ENCODE data around the gene NRXN3.

NRXN3 gene

DNA sequence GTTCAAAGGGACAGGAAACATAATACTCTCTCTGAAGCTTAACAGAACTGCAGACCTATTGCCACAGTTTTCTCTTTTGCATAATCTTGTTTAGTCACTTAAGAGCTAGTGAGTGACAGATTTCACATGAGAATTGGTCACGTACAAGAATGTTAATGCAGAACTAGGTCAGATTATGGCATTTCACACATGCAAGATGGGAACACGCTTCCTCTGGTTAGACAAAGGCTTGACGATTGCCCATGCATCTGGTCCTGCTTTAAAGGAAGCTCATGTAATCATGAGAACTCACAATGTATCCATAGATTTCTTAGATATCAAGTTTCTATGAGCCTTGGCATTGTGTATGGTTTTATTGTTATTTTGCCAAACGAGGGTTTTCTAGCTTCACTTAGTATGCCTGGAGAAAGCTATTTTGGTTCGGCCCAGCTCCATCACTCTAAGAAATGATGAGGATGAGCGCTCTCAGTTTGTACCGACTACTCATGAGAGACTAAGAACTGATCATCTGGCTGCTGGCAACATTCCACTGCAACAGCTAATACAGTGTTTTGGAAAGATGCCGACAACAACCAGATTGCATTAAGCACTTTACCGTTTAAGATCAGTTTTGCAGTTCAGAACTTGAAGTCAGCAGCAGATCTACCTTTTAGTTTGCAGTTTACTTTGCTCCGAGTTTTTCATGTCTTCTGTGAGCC lies 1661.2 kb downstream of the NRXN3 start:
- Mint-ChIP-seq H3K4me1 (peaks cover 18% of the 10 kb centered on the region), H3K4me3 (no peak overlapping the region), H3K27me3 (ENCODE audit: low read depth) (no peaks in the 10 kb centered on the region), H3K9me3 (no peaks in the 10 kb centered on the region), H3K27ac (peak overlapping the region in 1 of 3 experiments; percentile 38), H3K36me3 (ENCODE audit: low read depth) (peaks cover 8% of the 10 kb centered on the region)
- TF ChIP-seq, protein P1, sequence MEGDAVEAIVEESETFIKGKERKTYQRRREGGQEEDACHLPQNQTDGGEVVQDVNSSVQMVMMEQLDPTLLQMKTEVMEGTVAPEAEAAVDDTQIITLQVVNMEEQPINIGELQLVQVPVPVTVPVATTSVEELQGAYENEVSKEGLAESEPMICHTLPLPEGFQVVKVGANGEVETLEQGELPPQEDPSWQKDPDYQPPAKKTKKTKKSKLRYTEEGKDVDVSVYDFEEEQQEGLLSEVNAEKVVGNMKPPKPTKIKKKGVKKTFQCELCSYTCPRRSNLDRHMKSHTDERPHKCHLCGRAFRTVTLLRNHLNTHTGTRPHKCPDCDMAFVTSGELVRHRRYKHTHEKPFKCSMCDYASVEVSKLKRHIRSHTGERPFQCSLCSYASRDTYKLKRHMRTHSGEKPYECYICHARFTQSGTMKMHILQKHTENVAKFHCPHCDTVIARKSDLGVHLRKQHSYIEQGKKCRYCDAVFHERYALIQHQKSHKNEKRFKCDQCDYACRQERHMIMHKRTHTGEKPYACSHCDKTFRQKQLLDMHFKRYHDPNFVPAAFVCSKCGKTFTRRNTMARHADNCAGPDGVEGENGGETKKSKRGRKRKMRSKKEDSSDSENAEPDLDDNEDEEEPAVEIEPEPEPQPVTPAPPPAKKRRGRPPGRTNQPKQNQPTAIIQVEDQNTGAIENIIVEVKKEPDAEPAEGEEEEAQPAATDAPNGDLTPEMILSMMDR (IDR thresholded peaks at IDR 0.05; ENCODE audit: unreplicated experiment in 3 of 3): no peak

DNA sequence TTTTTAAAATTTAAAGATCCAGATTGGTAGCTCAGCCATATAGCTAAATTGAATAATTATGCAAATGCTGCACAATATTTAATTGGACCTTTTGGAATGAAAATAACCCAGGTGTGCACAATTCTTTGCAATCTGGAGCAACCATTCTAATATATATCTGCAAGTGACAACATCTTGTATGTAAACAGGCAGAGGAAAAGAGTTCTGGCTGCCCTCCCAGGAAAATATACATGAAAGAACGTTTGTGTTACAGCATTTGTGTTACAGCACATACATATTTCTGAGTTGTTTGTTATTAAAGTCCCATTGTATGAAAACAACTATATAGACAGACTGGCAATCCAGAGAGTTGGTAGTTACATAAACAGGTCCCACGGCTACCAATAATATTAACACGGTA lies 1663.6 kb downstream of the NRXN3 start:
- no peak overlapping the region for H3K4me3 Mint-ChIP-seq
- H3K27ac Mint-ChIP-seq: no peak overlapping the region
- no peaks in the 10 kb centered on the region for H3K36me3 Mint-ChIP-seq (ENCODE audit: low read depth)
- peaks cover 18% of the 10 kb centered on the region for H3K4me1 Mint-ChIP-seq
- TF ChIP-seq, protein P1 (IDR thresholded peaks at IDR 0.05; ENCODE audit: unreplicated experiment in 3 of 3): no peak
- no peaks in the 10 kb centered on the region for H3K27me3 Mint-ChIP-seq (ENCODE audit: low read depth)
- no peaks in the 10 kb centered on the region for H3K9me3 Mint-ChIP-seq

DNA sequence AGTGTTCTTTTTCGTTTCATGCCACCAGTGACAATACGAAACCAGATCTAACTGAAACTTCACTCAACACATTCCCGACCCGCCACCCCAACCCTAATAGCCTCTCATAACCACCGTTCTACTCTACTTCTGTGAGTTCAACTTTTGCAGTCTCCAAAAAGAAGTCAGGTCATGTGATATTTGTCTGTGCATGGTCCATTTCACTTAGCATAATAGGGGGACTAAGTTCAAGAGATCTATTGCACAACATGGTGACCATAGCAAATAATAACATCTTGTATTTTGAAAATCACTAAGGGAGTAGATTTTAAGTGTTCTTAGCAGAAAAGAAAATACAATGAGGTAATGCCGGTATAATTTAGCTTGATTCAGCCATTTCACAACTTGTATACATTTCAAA lies 1664.7 kb downstream of the NRXN3 start:
- no peak overlapping the region for H3K4me3 Mint-ChIP-seq
- H3K4me1 Mint-ChIP-seq: peaks cover 23% of the 10 kb centered on the region
- no peaks in the 10 kb centered on the region for H3K27me3 Mint-ChIP-seq (ENCODE audit: low read depth)
- TF ChIP-seq, protein P1 (IDR thresholded peaks at IDR 0.05; ENCODE audit: unreplicated experiment in 3 of 3): no peak
- no peaks in the 10 kb centered on the region for H3K9me3 Mint-ChIP-seq
- peak overlapping the region in 1 of 3 experiments; percentile 24 for H3K27ac Mint-ChIP-seq
- H3K36me3 Mint-ChIP-seq (ENCODE audit: low read depth): no peaks in the 10 kb centered on the region

DNA sequence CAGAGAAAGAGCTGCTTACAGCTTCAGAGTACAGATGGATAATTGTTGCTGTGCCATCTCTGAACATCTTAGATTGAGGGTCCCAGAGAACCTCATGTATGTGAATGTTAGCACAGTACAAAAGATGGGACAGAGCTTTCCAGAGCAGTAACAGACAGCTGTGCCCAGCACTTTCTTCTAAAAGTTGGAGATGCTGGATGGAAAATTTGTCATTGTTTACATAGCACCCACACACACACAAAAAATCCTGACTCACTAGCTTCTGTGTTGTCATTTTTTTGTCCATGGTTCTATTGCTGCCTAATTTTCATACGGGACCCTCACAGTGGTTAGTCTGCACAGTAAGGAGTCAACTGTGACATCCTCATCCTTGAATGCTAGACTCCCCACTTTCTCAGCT lies 1666.4 kb downstream of the NRXN3 start:
- Mint-ChIP-seq H3K27me3 (ENCODE audit: low read depth) (no peaks in the 10 kb centered on the region), H3K4me1 (peaks cover 24% of the 10 kb centered on the region), H3K36me3 (ENCODE audit: low read depth) (no peaks in the 10 kb centered on the region), H3K9me3 (no peaks in the 10 kb centered on the region), H3K27ac (no peak overlapping the region), H3K4me3 (no peak overlapping the region)
- TF ChIP-seq, protein P1 (IDR thresholded peaks at IDR 0.05; ENCODE audit: unreplicated experiment in 3 of 3): no peak

DNA sequence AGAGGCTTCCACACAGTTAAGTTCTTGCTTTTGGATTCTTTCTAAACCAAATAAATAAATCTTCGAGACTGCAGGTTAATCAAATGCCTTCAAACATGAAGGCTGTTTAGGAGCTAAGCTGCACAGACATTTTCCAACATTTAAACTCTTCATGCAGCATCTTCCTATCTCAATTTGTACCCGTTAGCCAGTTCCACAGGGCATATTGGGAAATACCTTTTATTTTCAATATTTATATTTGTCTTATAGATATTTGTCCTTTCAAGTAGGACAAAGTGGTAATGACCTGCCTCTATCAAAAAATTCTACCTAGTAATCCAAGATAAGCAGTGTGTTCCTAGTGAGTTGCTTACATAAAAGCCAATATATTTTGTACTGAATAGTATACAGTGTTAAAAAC lies 1667.5 kb downstream of the NRXN3 start:
- no peaks in the 10 kb centered on the region for H3K9me3 Mint-ChIP-seq
- no peaks in the 10 kb centered on the region for H3K27me3 Mint-ChIP-seq (ENCODE audit: low read depth)
- H3K4me3 Mint-ChIP-seq: no peak overlapping the region
- H3K27ac Mint-ChIP-seq: no peak overlapping the region
- TF ChIP-seq, protein P1 (IDR thresholded peaks at IDR 0.05; ENCODE audit: unreplicated experiment in 3 of 3): no peak
- peaks cover 25% of the 10 kb centered on the region for H3K4me1 Mint-ChIP-seq
- H3K36me3 Mint-ChIP-seq (ENCODE audit: low read depth): no peaks in the 10 kb centered on the region

DNA sequence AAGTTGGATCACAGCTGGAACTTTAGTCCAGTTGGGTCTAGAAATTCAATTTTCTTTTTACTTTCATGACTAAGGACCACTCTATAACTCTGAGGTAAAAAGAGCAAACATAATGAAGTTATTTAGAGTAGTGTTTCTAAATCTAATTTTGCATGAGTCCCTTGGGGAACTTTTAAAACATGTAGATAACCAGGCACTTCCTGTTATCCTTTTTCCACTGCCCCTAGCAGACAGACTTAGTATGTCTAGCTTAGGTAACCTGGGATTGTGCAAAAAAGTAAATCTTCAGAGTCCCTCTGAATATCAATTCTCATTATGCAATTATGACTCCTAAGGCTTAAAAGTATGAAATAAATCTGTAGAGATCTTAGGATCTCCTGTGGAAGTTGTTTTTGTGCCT lies 1669.9 kb downstream of the NRXN3 start:
- H3K27me3 Mint-ChIP-seq (ENCODE audit: low read depth): no peaks in the 10 kb centered on the region
- peaks cover 4% of the 10 kb centered on the region for H3K36me3 Mint-ChIP-seq (ENCODE audit: low read depth)
- H3K9me3 Mint-ChIP-seq: no peaks in the 10 kb centered on the region
- no peak overlapping the region for H3K4me3 Mint-ChIP-seq
- H3K27ac Mint-ChIP-seq: peak overlapping the region in 1 of 3 experiments; percentile 79
- TF ChIP-seq, protein P1 (IDR thresholded peaks at IDR 0.05; ENCODE audit: unreplicated experiment in 3 of 3): no peak
- peaks cover 20% of the 10 kb centered on the region for H3K4me1 Mint-ChIP-seq
